ENCODE measurements around the gene HOXD1.
A peak's percentile ranks its signal among the peaks of the same experiment; 100 is the strongest.

The HOXD1 gene

GRCh38 chr2:176187899-176188773 is at the start of gene HOXD1:
Gene HOXD1 (plus strand): TSS chr2:176188668. CDS start chr2:176188802, 134 bp downstream.
- FAIRE-seq = no peak
- DNase-seq (ENCODE audit: extremely low spot score, insufficient read length, low read depth) = no peak

DNA sequence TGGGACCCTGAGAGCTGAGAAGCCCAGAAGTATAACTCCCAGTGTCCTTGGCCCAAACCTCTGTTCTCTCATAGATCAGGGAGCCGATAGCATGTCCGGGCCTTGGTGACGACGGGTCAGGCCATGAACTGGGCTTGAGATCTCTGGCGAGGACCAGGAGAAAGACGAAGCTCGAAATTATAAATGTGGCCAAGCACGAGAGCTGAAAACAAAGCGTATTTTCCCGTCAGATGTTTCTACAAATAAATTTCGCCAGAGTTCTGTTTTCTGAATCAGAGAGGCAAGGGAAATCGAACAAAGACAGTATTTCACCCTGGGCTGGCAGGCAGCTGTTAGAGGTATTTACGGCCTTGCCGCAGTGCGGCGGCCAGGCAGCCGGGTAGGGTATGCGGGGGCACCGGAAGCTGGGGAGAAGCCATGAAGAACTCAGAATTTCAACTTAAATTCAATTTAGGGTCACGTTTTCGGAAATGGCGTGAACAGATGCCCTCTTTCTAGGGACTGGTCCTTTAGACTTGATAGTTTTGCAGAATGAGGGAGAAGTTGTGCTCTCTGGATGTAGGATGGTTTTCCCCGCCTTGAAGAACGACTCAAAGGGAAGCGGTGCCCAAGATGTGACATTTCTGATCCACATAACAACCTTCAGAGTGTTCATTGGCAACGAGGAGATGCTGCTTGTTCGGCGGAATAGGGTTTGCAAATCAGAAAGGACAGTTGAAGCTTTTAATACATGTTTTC is 49.4 kb upstream of the HOXD1 start:
- FAIRE-seq = no peak
- no peak for DNase-seq (ENCODE audit: extremely low spot score, insufficient read length, low read depth)

- FAIRE-seq = no peak
These were observed 48.6 kb upstream of the HOXD1 start for GRCh38 chr2:176139661-176140512.

GRCh38 chr2:176140513-176141317 is 47.8 kb upstream of the HOXD1 start:
- peak; percentile 70 for FAIRE-seq
- DNase-seq (ENCODE audit: extremely low spot score, insufficient read length, low read depth) = peak; percentile 77

More at GRCh38 chr2:176139661-176140512, 48.6 kb upstream of the HOXD1 start:
- DNase-seq (ENCODE audit: extremely low spot score, insufficient read length, low read depth) = no peak

- FAIRE-seq = no peak
These were observed 46.2 kb upstream of the HOXD1 start for GRCh38 chr2:176142281-176142680.

DNA sequence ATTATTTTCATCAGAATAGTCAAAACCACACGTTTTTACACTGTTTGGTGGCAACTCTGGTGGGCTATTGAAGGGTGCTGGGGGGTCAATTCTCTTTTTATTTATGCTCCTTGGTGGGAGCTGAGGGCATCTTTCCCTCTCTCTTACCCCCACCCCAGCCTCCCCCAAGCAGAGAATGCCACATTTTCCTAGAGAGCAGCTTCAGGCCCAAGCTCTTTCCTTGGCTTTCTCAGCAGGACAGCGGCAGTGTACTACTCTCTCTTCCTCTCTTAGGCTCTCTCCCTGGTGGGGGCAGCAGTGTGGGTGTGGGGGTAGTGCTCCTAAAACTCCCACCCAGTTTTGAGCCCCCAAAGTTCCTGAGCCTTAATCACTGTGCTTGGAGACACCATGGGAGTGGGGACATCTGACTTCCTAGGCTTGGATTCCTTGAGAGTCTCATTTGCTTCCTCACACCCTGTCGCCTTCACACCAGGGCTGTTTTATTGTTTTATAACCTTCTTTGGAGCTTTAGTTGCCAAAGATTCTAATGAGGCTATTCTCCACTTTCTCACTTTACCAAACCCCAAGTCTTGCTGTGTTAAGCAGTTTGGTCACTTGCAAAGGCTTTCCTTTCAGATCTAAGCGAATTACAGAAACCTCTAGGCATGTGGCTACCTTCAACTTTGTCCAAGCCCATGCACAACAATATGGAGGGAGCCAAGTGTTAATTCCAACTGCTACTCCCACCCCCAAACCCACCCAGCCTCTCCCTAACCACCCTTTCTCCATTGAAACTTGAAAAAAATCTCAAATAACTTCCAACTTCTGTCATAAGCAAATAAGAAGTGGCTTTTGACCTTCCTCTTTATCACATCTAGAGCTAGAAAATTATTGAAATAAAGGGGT is 43.1 kb upstream of the HOXD1 start:
- DNase-seq (ENCODE audit: extremely low spot score, insufficient read length, low read depth) (no peak), FAIRE-seq (no peak)

More at GRCh38 chr2:176142281-176142680, 46.2 kb upstream of the HOXD1 start:
- DNase-seq (ENCODE audit: extremely low spot score, insufficient read length, low read depth) = no peak

DNA sequence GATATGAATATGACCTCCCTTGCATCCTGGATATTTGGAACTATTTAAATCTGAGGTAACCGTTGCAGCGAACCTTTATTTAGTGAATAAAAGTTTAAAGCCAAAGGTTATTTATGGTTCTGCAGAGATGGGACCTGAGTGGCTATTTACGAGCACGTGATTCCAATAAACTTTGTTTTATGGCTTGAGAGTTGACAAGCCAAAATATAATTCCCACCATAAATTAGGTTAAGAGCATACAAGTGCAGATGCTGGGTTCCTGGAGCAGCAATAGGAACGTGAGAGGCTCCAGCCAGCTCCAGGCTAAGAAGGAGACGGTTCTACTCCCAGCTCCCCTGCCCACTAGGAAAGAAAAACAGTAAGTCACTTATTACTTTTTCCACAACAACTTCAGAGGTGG is 42.4 kb upstream of the HOXD1 start:
- FAIRE-seq (no peak), DNase-seq (ENCODE audit: extremely low spot score, insufficient read length, low read depth) (no peak)

DNA sequence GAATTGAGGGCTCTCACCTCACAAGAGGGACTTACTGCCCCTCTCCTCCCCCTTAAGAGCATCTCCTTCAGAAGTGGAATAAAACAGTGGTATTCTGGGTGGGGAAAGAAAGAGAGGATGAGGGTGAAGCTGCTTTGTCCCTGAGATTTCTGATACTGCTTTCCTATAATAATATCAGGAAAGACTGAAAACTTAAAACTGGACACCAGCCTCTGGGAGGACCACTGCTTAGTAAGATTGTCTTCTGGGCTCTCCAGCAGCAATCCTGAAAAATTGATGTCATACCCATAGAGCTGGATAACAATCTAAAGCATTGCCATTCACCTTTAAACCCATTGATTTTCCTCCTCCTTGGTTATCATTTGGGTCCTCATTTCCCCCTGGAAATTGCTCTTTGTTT is 41.8 kb upstream of the HOXD1 start:
- FAIRE-seq (no peak), DNase-seq (ENCODE audit: extremely low spot score, insufficient read length, low read depth) (no peak)

DNA sequence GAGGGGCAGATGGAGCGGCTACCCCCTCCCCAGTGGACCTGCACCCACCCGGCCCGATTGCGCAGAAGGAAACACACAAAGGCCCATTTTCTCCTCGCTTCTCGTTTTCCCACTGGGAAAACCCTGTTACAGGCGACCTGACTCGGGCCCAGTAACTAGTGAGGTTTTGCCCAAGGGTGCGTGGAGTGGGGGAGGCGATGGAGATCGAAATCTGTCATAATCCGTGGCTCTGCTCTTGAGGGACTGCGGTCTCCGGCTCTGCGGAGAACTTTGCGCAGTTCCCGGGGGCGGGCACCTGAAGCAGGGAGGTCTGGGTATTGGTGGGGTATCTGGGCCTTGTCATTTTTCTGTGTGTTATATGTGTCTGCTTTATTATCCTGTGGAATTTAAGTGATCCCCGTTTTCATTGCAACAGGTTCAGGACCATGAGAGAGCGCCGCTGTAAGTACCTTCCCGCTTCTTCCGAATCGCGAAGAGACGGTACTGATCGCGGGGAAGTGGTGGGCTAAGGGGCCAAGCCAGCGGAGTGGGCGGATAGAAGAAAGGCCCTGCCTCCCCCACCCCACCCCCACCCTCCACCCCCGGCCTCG is 41.2 kb upstream of the HOXD1 start:
- DNase-seq (ENCODE audit: extremely low spot score, insufficient read length, low read depth) (no peak), FAIRE-seq (no peak)

- no peak for DNase-seq (ENCODE audit: extremely low spot score, insufficient read length, low read depth)
- no peak for FAIRE-seq
These were observed 40.5 kb upstream of the HOXD1 start for GRCh38 chr2:176147800-176148496.

- DNase-seq (ENCODE audit: extremely low spot score, insufficient read length, low read depth) = no peak
- FAIRE-seq = no peak
These were observed 39.6 kb upstream of the HOXD1 start for GRCh38 chr2:176148751-176149421.

DNA sequence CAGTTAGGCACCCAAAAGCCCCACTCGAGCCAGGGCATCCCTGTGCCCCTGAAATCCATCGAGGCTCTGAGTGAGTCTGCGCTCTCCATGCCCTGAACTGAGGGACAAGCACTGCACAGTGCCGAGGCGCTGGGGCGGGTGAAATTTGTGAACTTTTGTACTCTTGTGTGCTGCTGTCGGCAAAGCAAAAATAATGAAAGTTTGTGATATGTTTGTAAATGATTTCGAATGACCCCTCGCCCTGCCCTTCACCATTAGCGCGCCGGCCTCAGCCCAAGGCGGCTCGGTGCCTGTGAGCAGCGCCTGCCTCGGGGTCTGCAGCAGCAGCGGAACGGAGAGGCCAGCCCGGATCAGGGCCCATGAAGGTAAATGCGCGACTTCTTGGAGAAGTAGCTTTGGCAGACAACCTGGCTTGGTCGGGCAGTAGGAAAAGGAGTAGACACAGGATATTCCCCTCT is 39.0 kb upstream of the HOXD1 start:
- FAIRE-seq = no peak
- no peak for DNase-seq (ENCODE audit: extremely low spot score, insufficient read length, low read depth)

DNA sequence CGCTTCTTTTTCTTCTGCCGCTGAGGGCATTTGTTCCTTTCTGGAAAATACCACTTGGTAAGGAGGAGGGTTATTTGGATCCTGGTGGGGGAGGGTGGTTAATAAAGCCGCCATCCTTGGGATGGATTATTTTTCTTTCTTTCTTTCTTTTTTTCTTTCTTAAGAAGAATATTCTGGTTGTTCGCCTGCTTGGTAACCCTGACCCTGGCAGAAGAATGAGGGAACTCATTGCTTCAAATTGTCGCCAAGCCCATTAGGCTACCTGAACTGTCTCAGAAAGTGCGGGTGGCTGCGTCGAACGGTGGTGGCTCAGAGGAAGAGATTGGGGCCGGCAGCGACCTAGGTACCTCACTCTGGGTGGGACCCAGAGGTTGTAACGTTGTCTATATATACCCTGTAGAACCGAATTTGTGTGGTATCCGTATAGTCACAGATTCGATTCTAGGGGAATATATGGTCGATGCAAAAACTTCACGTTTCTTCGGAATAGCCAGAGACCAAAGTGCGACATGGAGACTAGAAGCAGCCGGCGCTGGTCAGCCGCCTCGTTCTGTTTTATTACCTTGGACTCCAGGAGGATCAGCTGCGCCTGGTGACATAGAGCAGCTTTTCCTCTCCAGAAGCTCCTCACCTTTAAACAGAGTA is 38.4 kb upstream of the HOXD1 start:
- FAIRE-seq (no peak), DNase-seq (ENCODE audit: extremely low spot score, insufficient read length, low read depth) (no peak)

DNA sequence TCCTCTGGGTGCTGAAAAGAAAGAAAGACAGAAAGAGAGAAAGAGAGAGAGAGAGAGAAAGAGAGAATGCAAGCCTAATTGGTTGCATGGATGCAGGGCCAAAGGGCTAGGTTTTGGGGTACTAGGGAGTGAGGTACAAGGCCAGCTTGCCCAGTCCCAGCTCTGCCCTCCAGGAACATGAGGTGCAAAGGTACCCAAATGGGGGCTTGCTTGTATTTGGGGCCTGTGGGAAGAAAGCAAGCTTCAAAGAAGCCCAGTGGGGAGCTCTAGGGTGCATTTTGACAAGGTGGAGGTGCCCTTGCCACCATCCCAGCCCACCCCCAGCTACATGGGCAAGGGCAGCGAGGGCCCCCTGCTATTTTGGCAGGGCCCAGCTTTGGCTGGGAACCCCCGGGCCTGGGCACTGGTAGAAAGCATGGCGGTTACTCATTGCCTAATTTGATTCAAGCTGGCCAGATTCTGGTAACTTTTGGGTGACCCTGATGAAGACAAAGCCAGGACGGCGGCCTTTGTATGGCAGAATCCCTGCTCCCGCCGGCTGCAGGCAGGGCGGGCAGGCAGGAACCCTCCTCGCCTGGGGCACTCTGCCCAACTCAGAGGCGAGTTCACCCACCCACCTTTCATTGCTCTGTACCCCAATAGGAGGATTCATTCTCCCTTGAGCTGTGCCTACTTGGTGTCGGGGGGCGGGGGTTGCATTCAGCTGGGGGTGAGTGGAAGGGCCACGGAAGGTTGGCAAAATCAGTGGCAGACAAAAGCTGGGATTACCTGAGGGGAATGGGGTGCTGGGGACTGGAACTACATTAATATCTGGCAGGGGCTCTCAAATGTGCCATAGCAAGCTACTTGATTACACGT is 37.7 kb upstream of the HOXD1 start:
- no peak for DNase-seq (ENCODE audit: extremely low spot score, insufficient read length, low read depth)
- FAIRE-seq = no peak

DNA sequence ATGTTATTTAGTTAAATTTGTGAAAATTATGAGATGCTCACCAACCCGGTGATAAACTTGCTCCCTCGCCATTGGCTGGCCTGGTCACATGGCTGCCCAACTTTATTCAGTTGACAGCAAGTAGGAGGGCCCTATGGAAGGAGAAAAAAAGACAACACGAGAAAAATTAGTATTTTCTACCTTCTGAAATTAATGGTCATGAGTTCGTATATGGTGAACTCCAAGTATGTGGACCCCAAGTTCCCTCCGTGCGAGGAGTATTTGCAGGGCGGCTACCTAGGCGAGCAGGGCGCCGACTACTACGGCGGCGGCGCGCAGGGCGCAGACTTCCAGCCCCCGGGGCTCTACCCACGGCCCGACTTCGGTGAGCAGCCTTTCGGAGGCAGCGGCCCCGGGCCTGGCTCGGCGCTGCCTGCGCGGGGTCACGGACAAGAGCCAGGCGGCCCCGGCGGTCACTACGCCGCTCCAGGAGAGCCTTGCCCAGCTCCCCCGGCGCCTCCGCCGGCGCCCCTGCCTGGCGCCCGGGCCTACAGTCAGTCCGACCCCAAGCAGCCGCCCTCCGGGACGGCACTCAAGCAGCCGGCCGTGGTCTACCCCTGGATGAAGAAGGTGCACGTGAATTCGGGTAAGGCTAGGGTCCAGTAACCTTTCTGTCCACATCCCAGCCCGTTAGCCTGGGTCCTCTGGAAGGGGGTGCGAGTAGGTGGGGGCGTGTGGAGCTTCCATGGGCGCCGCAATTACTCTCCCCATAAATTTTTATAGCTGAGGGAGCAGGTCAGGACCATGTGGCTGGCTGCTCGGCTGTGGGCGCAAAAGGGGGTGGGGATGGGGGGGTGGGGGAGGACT is 36.8 kb upstream of the HOXD1 start, which contains the start of gene HOXD4:
TSS of gene HOXD4 (plus strand) at position 109 of the 846 bp plus-strand sequence. CDS start at position 193, 84 bp downstream.
- no peak for DNase-seq (ENCODE audit: extremely low spot score, insufficient read length, low read depth)
- FAIRE-seq = no peak
